Umbilical cord (tissue), 2 donors: ENCODE data around the gene PYCR2. TPM values are rescaled to one million over a fixed set of nuclear protein-coding genes. Genes with fewer than 3 reads are reported as not detected.

Source experiments
- DNase-seq: peaks from one replicate; pipeline ENCODE4 v3.0.0-alpha.2; 2015; ENCODE audit warnings: low spot score
- total RNA-seq: library from RNA; depleted of rRNA; stranded (reverse); fragments of >200 nt; gene quantifications from one replicate; pipeline ENCODE4 v1.2.3, GENCODE V29; 2014; ENCODE audit warnings: low replicate concordance; ENCODE audit not compliant: insufficient read depth

The PYCR2 gene
- total RNA-seq, 1 donor from 2014 or later: 23.1 TPM

DNA sequence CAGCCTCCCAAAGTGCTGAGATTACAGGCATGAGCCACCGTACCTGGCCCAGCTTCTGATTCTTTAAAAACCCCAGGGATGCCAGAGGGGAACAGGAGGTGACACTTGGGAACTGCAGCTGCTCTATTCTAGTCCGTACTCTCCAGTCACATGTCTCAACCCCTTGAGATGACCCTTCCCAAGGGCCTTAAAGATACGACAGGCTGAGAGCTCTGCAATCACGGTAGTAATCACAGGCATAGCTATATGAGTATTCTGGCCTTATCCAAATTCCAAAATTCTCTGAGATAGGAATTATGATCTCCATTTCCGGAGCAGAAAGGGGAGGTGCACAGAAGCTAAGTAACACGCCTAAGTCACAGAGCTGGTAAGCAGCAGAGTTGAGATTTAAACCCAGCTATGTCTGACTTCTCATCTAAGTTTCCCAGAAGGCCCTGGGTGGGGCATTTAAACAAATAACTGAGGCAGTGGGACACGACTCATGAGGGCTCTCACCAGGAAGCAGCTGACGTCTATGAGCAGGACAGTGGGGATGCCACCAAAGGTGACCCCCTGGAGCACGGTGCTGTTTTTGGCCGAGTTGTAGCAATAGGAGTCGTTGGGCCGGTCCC, 47.0 kb downstream of the PYCR2 start:
- DNase-seq: no peak

GRCh38 chr1:225875044-225875815, 48.8 kb downstream of the PYCR2 start:
- no peak for DNase-seq

DNA sequence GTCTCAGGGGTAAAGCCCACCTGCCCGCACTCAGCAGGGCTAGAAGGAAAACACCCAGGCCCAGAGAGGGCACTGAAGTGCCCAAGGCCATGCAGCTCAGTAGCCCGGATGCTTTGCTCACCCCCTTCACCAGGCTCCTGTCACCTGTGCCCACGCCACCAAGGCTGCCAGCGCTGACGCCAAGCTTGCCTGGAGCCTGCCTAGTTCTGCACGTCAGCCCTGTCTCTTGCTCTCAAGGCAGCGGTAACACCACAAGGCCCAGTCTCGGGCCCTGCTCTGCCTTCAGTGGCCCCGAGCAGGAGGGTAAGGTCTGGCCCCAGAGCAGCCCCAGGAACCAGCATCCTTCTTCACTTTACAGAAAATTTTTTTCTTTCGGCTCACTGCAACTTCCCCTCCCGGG, 49.6 kb downstream of the PYCR2 start:
- DNase-seq: no peak

DNA sequence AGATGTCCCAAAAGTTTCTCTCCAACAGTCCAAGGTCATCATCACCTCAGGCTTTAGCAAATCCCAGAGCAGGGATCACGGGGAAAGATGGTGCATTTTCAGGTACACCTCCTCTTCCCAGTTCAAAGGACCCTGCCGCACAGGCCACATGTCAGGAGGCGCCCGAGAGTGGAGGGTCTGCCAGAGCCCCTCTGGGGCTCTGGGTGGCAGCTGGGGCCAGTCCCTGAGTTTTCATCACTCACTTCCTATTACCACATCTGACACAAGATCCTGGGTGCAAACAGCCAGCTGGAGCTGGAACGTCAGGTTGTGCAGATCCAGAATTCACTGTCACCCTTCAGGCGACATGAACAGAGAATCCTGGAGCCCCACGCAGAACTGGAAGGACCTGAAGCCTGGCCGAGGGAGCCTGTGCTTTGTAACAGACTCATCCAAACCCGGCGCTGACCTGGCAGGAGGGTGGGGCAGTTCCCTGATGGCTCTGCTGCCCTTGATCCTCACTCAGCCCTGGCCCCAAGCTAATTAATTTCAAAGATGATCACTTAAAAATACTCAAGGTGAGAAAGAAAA, 50.7 kb downstream of the PYCR2 start:
- no peak for DNase-seq

- DNase-seq: no peak
Observed at GRCh38 chr1:225872075-225872430, 52.0 kb downstream of the PYCR2 start.

DNA sequence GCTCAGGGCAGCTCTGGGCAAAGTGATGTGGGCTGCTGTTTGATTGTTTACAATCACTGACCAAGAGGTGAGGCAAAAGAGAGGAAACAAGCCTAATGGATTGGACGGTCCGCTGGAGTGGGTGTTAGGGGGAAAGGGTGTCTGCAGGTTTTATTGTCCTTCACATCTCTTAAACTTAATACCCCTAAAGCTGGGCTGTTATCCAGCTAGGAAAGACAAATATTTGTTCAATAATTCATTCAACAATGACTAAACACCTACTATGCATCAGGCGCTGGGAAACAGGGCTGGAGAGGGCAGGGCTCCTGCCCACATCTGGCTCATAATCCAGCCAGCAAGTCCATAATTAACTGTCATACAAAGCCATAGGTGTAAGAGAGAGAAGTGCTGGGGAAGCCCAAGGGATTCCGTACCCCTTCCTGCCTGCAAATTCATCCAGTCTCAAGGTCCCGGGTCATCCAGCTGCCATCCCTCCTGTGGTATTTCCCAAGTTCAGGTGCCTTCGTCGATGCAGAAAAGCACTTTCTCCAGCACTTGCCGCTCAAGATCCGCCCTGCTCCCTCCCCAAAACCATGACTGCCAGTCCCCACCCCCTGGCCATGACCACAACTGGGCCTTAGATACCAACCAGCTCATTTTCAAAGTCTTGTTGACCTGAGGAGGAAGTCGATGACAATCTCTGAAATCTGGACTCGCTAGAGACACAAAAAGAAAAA, 52.5 kb downstream of the PYCR2 start:
- DNase-seq: no peak

DNA sequence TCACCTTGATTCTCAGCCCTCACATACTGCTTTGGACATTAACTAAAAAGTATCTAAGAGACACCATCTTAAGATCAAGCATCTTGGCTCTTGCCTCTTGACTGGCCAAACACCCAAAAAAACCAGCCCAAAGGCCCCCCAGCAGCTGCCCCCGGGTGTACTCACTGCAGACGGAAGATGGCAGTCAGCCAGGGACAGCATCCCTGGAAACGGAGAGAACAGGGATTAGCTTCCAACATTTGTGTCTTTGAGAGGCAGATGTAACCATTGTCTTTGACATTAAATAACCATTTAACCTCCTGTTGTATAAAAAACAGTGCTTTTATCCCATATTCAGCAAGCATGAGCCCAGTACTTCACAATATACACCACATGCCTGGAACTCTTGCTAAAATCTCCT, 53.1 kb downstream of the PYCR2 start:
- no peak for DNase-seq

Other genes starting within 250 kb of the PYCR2 start
- gene SRP9, start 146.4 kb downstream of the PYCR2 start, total RNA-seq: 226 TPM
- 16.9 TPM for gene EPHX1, start 114.1 kb downstream of the PYCR2 start, total RNA-seq
- gene TMEM63A, start 41.9 kb downstream of the PYCR2 start, total RNA-seq: 15.9 TPM
- gene LEFTY1, start 35.1 kb downstream of the PYCR2 start, total RNA-seq: 2.4 TPM
- gene LEFTY2, start 17.0 kb upstream of the PYCR2 start, total RNA-seq: 144 TPM
- gene SDE2, start 75.1 kb upstream of the PYCR2 start, total RNA-seq: 40.4 TPM
- gene H3-3A, start 138.5 kb upstream of the PYCR2 start, total RNA-seq: 232 TPM